ENCODE data around the gene SRRM3. TPM values are rescaled to one million over a fixed set of nuclear protein-coding genes. Genes with fewer than 3 reads are reported as not detected.

SRRM3 gene
- total and polyA plus RNA-seq, 2 experiments from 2014 or later, result 8.6 to 13.8 TPM

GRCh38 chr7:76165973-76166403, 35.7 kb upstream of the SRRM3 start (continued):
- TF ChIP-seq ZNF462 (CRISPR knock-in tag; IDR thresholded peaks at IDR 0.05) (no peak), STAT1 (IDR thresholded peaks at IDR 0.05; ENCODE audit: unreplicated experiment) (no peak), JUNB (IDR thresholded peaks at IDR 0.05; ENCODE audit: unreplicated experiment) (no peak), ETS1 (IDR thresholded peaks at IDR 0.05) (no peak), NANOG (IDR thresholded peaks at IDR 0.05; ENCODE audit: borderline replicate concordance) (no peak), CREB1 (CRISPR knock-in tag; IDR thresholded peaks at IDR 0.05; ENCODE audit: low read depth) (no peak), EZH2 (IDR thresholded peaks at IDR 0.05; ENCODE audit: low read depth, unreplicated experiment) (no peak)

Data from GM23338 (cell line).